CMK (cell line): ENCODE data around the gene PAK5.
A peak's percentile ranks its signal among the peaks of the same experiment; 100 is the strongest.
"Not testable (repeated sequence)": the region's sequence is repeated elsewhere in the genome, so short reads cannot be mapped to it uniquely, and the experiment has no call there.

ENCODE experiments used
- DNase-seq: peaks from one replicate; pipeline ENCODE4 v3.0.0-alpha.2; 2010; ENCODE audit warnings: low read depth

The PAK5 gene

DNA sequence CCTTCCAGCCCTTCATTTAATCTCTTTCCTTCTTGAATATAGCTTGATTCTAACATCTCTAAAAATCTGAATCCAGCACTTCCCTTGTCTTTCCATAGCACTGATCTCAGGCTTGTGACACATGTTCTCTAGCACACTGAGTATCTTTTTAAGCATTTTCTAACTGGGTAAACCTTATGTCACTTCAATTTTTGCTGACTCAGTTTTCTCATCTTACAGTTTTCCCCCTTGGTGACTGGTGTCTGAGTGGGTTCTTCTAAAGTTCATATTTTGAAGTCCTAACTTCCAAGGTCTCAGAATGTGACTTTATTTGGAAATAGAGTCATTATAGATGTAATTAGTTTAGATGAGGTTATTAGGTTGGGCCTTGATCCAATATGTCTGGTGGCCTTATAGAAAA lies 153.9 kb downstream of the PAK5 start:
- no peak for DNase-seq

DNA sequence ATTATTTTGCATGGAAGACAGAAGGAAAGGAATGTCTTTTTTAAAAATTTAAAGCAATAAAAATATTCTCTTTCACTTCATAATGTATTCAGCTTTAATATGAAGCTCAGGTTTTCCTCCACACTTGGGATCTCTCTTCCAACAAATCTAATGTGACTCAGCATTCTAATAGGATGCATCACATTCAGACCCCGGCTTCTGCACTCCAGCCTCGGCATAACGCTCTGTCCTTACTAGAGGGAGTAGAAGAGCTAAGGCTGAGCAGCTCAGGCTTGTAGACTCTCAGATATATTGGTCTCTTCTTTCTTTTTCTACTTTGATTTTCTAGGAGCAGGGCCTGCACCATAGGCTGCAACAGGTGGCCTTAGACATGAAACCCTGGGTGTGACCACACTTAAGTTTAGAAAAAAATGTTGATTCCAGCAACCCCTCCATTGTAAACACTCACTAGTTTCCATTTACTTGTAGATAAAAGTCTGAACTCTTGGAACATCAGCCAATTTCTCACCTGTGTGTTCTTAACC lies 161.7 kb downstream of the PAK5 start:
- DNase-seq: no peak

- no peak for DNase-seq
These were observed 165.9 kb downstream of the PAK5 start for GRCh38 chr20:9672981-9673380.

DNA sequence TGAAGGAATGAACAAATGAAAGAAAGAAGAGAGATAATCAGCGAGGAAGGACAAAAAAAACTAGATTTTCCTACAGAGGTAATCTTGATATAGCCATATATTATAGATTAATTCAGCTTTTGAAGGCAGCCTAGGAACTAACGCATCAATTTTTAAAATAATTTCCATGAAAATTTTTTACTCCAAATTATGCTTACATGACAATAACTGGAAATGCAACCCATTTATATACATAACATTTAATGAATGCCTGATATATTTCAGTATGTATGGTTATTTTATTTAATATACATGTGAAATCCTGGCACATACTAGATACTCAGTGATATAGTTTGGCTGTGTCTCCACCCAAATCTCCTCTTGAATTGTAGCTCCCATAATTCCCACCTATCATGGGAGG lies 166.8 kb downstream of the PAK5 start:
- no peak for DNase-seq

DNA sequence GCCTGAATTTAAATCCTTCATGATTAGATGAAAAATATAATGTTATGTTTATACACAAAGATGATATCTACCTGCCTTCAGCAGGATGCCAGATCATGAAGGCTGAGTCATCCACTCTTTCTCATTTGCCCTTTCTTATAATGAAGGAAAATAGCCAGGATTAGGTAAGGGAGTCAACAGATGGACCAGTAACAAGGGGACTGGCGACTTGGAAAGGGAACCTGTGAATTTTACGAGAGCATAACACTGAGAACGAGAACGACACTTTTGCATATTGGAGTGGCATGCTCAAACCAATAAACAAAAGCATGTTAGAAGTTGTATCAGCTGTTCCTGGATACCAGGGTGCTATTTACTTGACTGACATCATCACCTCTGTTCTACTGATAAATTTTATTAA lies 170.5 kb downstream of the PAK5 start:
- no peak for DNase-seq

- DNase-seq: no peak
These were observed 175.5 kb downstream of the PAK5 start for GRCh38 chr20:9663423-9663822.

DNA sequence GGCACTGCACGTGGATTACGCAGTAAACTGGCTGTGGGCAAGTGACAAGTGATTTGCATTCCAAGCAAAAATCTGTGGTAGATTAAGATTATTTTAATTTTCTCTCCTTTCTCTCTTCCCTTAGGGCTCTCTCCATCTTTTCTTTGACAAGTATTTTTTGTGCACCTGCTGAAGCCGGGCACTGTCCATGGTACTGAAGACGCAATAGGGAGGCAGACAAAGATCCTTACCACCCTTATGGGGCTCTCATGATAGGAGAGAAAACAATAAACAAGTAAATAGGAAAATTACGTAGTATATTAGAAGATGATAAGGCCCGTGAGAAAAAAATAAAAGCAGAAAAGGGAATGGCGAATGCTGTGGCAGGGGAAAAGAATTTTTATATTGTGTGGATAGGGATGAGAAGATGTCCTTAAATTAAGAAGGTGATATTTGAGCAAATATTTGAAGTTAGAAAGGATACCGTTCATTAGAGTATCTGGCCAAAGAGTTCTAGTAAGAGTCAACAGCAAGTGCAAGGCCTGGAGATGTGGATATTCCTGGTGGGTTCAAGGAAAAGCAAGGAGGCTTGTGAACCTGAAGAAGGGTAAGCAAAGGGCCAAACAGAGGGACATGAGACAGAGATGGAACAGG lies 178.5 kb downstream of the PAK5 start:
- no peak for DNase-seq

DNA sequence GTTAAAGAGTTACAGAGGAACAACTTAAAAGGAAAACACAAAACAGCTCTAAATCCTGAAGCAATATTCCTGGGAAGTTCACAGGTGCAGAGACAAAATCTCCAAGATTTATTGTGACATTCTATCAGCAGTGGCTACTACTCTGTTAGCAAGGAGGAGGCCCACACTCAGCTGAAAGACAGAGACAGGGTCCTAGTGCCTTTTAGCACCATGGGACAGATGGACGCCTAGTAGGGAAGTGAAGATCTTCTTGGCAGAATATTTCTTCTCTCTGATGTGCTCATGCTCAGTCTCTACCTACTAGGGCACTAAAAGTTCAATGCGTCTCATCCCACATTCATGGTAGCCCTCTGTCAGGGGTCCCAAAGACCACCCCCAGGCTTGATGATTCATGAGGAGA lies 191.1 kb downstream of the PAK5 start:
- no peak for DNase-seq

- no peak for DNase-seq
These were observed 192.5 kb downstream of the PAK5 start for GRCh38 chr20:9646375-9646774.

GRCh38 chr20:9642882-9643281 lies 196.0 kb downstream of the PAK5 start:
- no peak for DNase-seq

- not testable (repeated sequence) for DNase-seq
These were observed 197.3 kb downstream of the PAK5 start for GRCh38 chr20:9641499-9642000.

- DNase-seq: no peak
These were observed 201.0 kb downstream of the PAK5 start for GRCh38 chr20:9637889-9638288.

- no peak for DNase-seq
These were observed 203.1 kb downstream of the PAK5 start for GRCh38 chr20:9635750-9636149.

DNA sequence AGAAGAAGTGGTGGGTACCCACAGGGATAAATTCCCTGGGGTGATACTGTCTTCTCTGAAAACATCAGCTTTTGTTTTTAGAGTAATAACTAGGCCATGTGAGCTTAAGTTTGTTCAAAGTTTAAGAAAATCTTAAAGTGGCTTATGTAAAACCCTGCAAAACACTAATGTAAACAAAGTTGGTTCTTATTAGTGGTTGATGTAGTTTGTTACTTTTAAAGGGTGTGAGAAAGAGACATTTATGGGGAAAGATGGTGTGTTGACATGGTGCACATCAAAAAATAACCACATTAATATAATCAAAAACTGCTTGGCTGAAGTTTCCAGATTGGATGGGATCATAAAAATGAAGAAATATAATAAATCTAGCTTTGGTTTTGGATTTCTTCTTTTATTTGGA lies 204.5 kb downstream of the PAK5 start:
- no peak for DNase-seq

- no peak for DNase-seq
These were observed 205.9 kb downstream of the PAK5 start for GRCh38 chr20:9632991-9633390.

DNA sequence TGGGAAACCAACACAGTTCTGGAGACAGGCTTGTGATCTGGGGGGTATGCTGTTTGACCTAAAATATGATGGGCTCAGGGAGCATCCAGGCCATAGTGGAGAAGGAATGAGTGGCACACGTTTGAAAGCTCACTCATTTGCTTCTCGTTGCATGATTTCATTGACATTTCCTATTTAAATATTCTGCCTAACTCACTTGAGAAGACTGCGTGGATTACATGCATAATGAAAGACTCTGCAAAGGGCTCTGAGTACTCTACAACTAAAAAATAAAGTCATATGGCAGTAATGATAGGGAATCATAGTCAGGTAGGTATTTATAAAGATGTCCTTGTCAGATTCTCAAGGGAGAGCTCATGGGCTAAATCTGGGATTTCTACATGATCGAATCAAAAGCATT lies 206.6 kb downstream of the PAK5 start:
- no peak for DNase-seq

GRCh38 chr20:9630554-9630953 lies 208.3 kb downstream of the PAK5 start:
- DNase-seq: no peak

- no peak for DNase-seq
These were observed 209.0 kb downstream of the PAK5 start for GRCh38 chr20:9629831-9630230.

- no peak for DNase-seq
These were observed 210.3 kb downstream of the PAK5 start for GRCh38 chr20:9628589-9628988.

DNA sequence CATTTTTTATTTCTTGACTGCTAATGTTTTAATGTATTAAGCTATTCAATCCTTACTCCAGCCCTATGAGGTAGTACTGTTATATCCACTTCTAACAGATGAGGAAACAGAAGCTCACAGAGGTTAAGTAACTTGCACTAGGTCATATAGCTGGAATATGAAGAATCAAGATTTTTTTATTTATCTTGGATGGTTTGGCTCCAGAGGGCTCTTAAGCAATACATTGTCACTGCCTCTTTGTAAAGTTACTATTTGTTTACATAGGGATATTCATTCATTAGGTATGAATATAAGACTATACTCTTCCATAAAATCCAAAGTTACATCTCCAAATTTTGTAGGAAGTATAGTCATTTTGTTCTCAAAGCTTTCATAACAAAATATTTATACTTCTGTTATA lies 210.7 kb downstream of the PAK5 start:
- no peak for DNase-seq

- DNase-seq: no peak
These were observed 211.7 kb downstream of the PAK5 start for GRCh38 chr20:9627219-9627618.

DNA sequence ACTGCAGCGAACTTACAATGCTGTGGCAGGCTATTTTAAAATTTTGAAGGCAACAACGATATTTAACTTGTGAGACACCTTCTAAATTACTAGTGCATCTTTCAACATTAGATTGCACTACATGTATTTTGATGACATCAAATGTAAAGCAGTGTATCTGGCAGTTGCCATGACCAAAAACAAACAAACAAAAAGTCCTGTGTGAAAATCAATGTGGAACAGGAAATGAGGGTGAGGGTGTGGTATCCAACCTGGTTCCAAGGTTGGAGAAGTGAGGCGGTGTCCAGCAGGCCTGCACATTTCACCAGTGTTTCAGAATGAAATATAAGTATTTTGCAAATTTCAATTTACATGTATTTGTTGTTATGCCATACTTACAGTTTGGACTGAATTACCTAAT lies 212.5 kb downstream of the PAK5 start:
- no peak for DNase-seq

GRCh38 chr20:9617940-9618339 lies 220.9 kb downstream of the PAK5 start:
- no peak for DNase-seq

DNA sequence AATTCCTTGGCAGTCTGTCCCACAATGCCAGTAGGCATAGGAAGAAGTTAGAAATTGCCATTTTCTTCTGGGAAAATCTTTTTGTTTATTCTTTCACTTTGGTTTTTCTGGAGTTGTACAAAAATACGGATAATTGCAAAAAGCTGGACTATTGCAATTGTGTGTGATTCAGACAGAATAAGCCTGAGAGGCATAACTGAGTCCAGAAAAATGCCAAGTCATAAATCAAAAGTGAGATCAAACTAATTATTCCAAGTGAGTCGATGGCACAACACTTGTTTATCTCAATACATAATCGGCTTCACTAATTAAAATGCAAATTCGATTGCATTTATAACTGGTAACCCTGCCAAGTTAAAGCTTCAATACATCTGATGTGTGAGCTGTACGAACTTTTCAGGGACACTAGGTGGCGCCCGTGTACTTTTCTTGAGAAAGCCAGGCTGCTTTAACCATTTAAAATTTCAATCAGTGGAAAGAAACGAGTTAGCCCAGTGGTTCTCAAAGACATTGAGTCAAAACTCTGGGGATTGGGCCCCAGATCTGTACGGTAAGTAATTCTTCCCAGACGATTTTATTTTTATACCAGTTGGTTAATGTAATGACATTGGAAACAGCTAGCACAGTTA lies 221.9 kb downstream of the PAK5 start:
- peak; percentile 31 for DNase-seq
